A549 (cell line): ENCODE results near the gene TBC1D10B. TPM values are rescaled to one million over a fixed set of nuclear protein-coding genes. Genes with fewer than 3 reads are reported as not detected.

Experiments used
- ATAC-seq, 2 experiments: fragments of 200-7000 bp in 1 of 2; fragments of >200 bp in 1 of 2; cut with Nextera tagmentation in 1 of 2; cut with Tn5 transposase in 1 of 2; 3 replicates each; pipeline versions ENCODE4 v1.8.0 to v1.9.1; 2018 to 2020; ENCODE audit warnings: mild to moderate bottlenecking in 1 of 2, moderate library complexity in 1 of 2
- CTCF ChIA-PET: fragments of 300-600 bp; sonication (Branson Sonifier 250); formaldehyde crosslinking; extraction: SDS; loops from one replicate; lab custom pipeline; 2021; ENCODE audit warnings: antibody characterized with exemption, inconsistent platforms; lab: Yijun Ruan, JAX
- POLR2A ChIA-PET: fragments of 350-600 bp; formaldehyde crosslinking; extraction: SDS; loops from one replicate; lab custom pipeline; 2021; ENCODE audit warnings: antibody characterized with exemption, inconsistent platforms; lab: Yijun Ruan, JAX
- DNase-seq, 2 experiments: peaks; one replicate each; pipeline versions ENCODE4 v3.0.0 to v3.0.0-alpha.2; 2011 to 2016; ENCODE audit warnings: low read depth in 1 of 2, low spot score in 1 of 2
- FAIRE-seq: peaks from 2 replicates; lab custom pipeline; 2011; peaks lifted over from hg19 to GRCh38; lab: Jason Lieb, UNC
- H3K27ac ChIP-seq, 2 experiments: fragments of >200 bp; sonication (Bioruptor Twin); formaldehyde crosslinking; 3 replicates each; pipeline ENCODE4 v1.5.1; 2016 to 2017
- H3K4me1 ChIP-seq: fragments of >200 bp; sonication (Bioruptor Twin); formaldehyde crosslinking; 3 replicates; pipeline ENCODE4 v1.6.1; 2016
- H3K4me2 ChIP-seq: fragments of >200 bp; sonication (Bioruptor Twin); formaldehyde crosslinking; 3 replicates; pipeline ENCODE4 v1.6.1; 2016
- H3K4me3 ChIP-seq: fragments of >200 bp; sonication (Bioruptor Twin); formaldehyde crosslinking; 3 replicates; pipeline ENCODE4 v1.5.1; 2016
- H3K9me3 ChIP-seq: fragments of >200 bp; sonication (Bioruptor Twin); formaldehyde crosslinking; 3 replicates; pipeline ENCODE4 v1.6.1; 2016
- CEBPB ChIP-seq, 2 experiments: fragments of >200 bp in 1 of 2; sonication (Bioruptor Twin) in 1 of 2; formaldehyde crosslinking in 1 of 2; IDR thresholded peaks; 2 replicates each; pipeline ENCODE4 v1.6.1; 2012 to 2016
- CHD2 ChIP-seq: fragments of 150-350 bp; IDR thresholded peaks from 2 replicates; pipeline ENCODE4 v1.6.1; 2014; ENCODE audit warnings: low read length; ENCODE audit not compliant: partially characterized antibody
- CHD4 ChIP-seq: fragments of 200-600 bp; sonication (generic); IDR thresholded peaks from 2 replicates; pipeline ENCODE4 v1.6.1; 2016; ENCODE audit warnings: antibody characterized with exemption, mild to moderate bottlenecking, borderline replicate concordance
- EHF ChIP-seq: fragments of 250-450 bp; sonication (Bioruptor Pico); IDR thresholded peaks from 2 replicates; pipeline ENCODE4 v1.5.0; 2020; ENCODE audit warnings: mild to moderate bottlenecking
- FOSL2 ChIP-seq, 2 experiments: fragments of 450-650 bp in 1 of 2; fragments of >200 bp in 1 of 2; sonication (Bioruptor Twin) in 1 of 2; formaldehyde crosslinking; IDR thresholded peaks; 2 replicates each; pipeline versions ENCODE4 v1.5.0 to v1.6.1; 2016 to 2020; ENCODE audit warnings: mild to moderate bottlenecking in 1 of 2, moderate library complexity in 1 of 2
- GATA3 ChIP-seq: IDR thresholded peaks from 2 replicates; pipeline ENCODE4 v1.6.1; 2012; ENCODE audit warnings: borderline replicate concordance
- KDM1A ChIP-seq: fragments of 200-600 bp; sonication (generic); IDR thresholded peaks from 2 replicates; pipeline ENCODE4 v1.6.1; 2016; ENCODE audit warnings: low read depth, mild to moderate bottlenecking
- MAFK ChIP-seq: fragments of 450-650 bp; IDR thresholded peaks from 2 replicates; pipeline ENCODE4 v1.6.1; 2014; ENCODE audit not compliant: partially characterized antibody
- MAZ ChIP-seq: fragments of 150-350 bp; IDR thresholded peaks from 2 replicates; pipeline ENCODE4 v1.6.1; 2014; ENCODE audit warnings: antibody characterized with exemption, low read depth, low read length, borderline replicate concordance
- POLR2AphosphoS2 ChIP-seq: conservative IDR thresholded peaks from 2 replicates; pipeline ENCODE4 v1.6.1; 2012; ENCODE audit warnings: low read length, improper control_type of control experiment, inconsistent platforms
- RCOR1 ChIP-seq: fragments of 150-350 bp; IDR thresholded peaks from 2 replicates; pipeline ENCODE4 v1.6.1; 2014; ENCODE audit warnings: antibody characterized with exemption, low read length, low read depth
- RFX5 ChIP-seq: fragments of 450-650 bp; IDR thresholded peaks from 2 replicates; pipeline ENCODE4 v1.7.1; 2014; ENCODE audit warnings: antibody characterized with exemption, mild to moderate bottlenecking, moderate library complexity
- SREBF2 ChIP-seq: fragments of 450-650 bp; IDR thresholded peaks from 2 replicates; pipeline ENCODE4 v1.6.1; 2014; ENCODE audit warnings: mild to moderate bottlenecking, moderate library complexity
- TP53 ChIP-seq: fragments of 250-450 bp; sonication (Bioruptor Pico); IDR thresholded peaks from 2 replicates; pipeline ENCODE4 v1.5.0; 2021; ENCODE audit warnings: mild to moderate bottlenecking, moderate library complexity
- ZFP36 ChIP-seq: fragments of 450-650 bp; IDR thresholded peaks from 2 replicates; pipeline ENCODE4 v1.6.1; 2014; ENCODE audit warnings: borderline replicate concordance; ENCODE audit not compliant: partially characterized antibody
- WGBS: methylation state at CpG from one replicate; pipeline ENCODE4 v1.1.6; 2017; ENCODE audit errors: missing lambda C conversion rate; 5-methylcytosine and 5-hydroxymethylcytosine counted together
- polyA plus RNA-seq, 4 experiments: library from polyadenylated mRNA; depleted of rRNA in 3 of 4; stranded (reverse); fragments of >200 nt; fragmentation: RNase III in 1 of 4; extraction: RNeasy Plus Mini Kit Qiagen cat#74134 plus additional on column Dnase treatment in 1 of 4; gene quantifications; 2 replicates in 3 of 4; 3 replicates in 1 of 4; pipeline ENCODE4 v1.2.3, GENCODE V29; 2011 to 2017
- TF ChIP-seq, protein P1 (sequence below): fragments of 150-350 bp; IDR thresholded peaks from 2 replicates; pipeline ENCODE4 v1.6.1; 2014; ENCODE audit warnings: low read depth, mild to moderate bottlenecking, low read length
- TF ChIP-seq, protein P2 (sequence below): fragments of 450-650 bp; IDR thresholded peaks from 2 replicates; pipeline ENCODE4 v1.6.1; 2014; ENCODE audit warnings: antibody characterized with exemption
- TF ChIP-seq, protein P3 (sequence below): IDR thresholded peaks from 2 replicates; pipeline ENCODE4 v1.6.1; 2012
- TF ChIP-seq, protein P4 (sequence below): fragments of >200 bp; sonication (Bioruptor Twin); formaldehyde crosslinking; IDR thresholded peaks from 2 replicates; pipeline ENCODE4 v1.6.1; 2016

TBC1D10B gene
- polyA plus RNA-seq, 2 of the 4 experiments (the other 2 are of a cell fraction), result 10.9 to 23.2 TPM

DNA sequence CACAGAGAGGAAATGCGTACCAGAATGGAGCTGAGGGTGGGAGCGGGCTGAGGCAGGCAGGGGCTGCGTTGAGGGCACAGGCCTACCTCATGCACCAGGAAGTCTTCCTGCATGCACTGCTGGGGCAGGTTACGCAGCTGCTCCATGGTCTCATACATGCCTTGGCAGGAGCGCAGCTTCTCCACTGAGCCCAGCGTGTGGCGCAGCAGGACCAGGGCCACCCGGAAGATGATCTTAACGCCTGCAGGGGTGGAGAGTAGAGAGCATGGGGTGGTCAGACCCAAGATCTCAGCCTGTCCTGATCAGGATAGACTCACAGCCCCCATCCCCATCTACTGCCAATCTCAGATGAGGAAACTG, 11.7 kb downstream of the TBC1D10B start:
- ATAC-seq, result no peak
- WGBS, result 90% methylated on average over 9 of the region's 9 CpGs
- H3K4me2 ChIP-seq, result no peak overlapping the region
- TF ChIP-seq CEBPB (IDR thresholded peaks at IDR 0.05) (no peak), RCOR1 (no peak), EHF (no peak), KDM1A (no peak), CHD2 (no peak), POLR2AphosphoS2 (no peak), FOSL2 (IDR thresholded peaks at IDR 0.05) (no peak), FOSL2 (CRISPR knock-in tag; IDR thresholded peaks at IDR 0.05) (no peak), TP53 (CRISPR knock-in tag) (no peak), CHD4 (no peak), RFX5 (no peak), MAZ (no peak), GATA3 (no peak), MAFK (no peak)
- TF ChIP-seq, protein P1, sequence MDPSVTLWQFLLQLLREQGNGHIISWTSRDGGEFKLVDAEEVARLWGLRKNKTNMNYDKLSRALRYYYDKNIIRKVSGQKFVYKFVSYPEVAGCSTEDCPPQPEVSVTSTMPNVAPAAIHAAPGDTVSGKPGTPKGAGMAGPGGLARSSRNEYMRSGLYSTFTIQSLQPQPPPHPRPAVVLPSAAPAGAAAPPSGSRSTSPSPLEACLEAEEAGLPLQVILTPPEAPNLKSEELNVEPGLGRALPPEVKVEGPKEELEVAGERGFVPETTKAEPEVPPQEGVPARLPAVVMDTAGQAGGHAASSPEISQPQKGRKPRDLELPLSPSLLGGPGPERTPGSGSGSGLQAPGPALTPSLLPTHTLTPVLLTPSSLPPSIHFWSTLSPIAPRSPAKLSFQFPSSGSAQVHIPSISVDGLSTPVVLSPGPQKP, result no peak
- TF ChIP-seq, protein P2, sequence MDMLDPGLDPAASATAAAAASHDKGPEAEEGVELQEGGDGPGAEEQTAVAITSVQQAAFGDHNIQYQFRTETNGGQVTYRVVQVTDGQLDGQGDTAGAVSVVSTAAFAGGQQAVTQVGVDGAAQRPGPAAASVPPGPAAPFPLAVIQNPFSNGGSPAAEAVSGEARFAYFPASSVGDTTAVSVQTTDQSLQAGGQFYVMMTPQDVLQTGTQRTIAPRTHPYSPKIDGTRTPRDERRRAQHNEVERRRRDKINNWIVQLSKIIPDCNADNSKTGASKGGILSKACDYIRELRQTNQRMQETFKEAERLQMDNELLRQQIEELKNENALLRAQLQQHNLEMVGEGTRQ, result no peak
- TF ChIP-seq, all 56 proteins: peak for 0
- ChIA-PET CTCF (interaction anchor here (0.9 kb wide), 1 partner anchor 14 kb away, joined by 3 read pairs; no protein-coding TSS in a partner anchor), POLR2A (interaction anchor here (0.8 to 2.3 kb wide), 2 partner anchors 13 to 36 kb away, joined by 3 to 8 read pairs; partner anchors contain the start of gene ZNF48)
- DNase-seq, result no peak
- Histone ChIP-seq H3K27ac (no peak overlapping the region), H3K9me3 (no peaks in the 10 kb centered on the region), H3K4me3 (no peak overlapping the region), H3K4me1 (peaks cover 26% of the 10 kb centered on the region)
- FAIRE-seq, result no peak

DNA sequence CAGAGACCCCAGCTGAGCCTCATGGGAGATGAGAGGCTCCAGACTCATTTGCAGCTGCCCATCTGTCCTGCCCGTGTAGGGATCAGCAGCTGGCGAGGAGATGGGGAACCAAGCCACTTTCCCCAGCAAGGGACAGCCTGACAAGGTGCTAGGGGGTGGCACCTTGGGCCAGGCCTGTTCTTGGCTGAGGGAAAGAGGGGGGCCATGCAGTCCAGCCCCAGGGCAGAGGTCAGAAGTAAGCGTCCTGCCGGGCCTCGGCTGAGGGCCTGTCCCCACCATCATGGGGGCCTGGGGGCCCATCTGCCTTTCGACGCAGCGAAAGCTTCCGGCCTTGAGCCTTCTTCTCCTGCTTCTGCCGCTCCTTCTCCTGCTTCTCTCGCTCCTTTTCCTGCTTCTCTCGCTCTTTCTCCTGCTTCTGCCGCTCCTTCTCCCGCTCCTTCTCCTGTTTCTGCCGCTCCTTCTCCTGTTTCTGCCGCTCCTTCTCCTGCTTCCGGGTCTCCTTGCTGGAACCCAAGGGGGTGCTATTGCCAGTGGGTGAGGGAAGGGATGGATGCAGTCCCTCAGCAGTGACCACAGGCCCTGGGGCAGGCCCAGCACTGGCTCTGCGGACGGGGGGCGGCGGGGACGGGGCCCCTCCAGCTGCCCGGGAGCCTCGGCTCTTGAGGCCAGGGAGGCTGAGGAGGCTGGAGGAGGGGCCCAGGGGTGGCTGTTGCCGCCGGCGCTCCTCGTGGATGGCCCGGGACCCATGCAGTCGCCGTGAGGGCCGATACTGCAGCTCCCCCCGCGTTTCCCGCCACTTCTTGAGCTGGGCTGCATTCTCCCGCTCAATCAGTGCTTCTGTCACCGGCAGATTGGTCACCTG, 12.3 kb downstream of the TBC1D10B start:
- H3K4me1 ChIP-seq, result peaks cover 32% of the 10 kb centered on the region
- no peaks in the 10 kb centered on the region for H3K9me3 ChIP-seq
- CTCF ChIA-PET, result interaction anchor here (0.5 to 2.7 kb wide), 6 partner anchors 9 to 306 kb away, joined by 3 to 10 read pairs (median 5); no protein-coding TSS in a partner anchor
- ATAC-seq (no peak), FAIRE-seq (no peak), DNase-seq (no peak)
- no peak overlapping the region for H3K4me3 ChIP-seq
- H3K4me2 ChIP-seq, result no peak overlapping the region; the same call in 2 of the 3 replicates
- 89% methylated on average over 28 of the region's 37 CpGs for WGBS
- TF ChIP-seq SREBF2, result no peak
- TF ChIP-seq, protein P3, sequence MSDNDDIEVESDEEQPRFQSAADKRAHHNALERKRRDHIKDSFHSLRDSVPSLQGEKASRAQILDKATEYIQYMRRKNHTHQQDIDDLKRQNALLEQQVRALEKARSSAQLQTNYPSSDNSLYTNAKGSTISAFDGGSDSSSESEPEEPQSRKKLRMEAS, result no peak
- TF ChIP-seq, protein P4, sequence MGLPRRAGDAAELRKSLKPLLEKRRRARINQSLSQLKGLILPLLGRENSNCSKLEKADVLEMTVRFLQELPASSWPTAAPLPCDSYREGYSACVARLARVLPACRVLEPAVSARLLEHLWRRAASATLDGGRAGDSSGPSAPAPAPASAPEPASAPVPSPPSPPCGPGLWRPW, result no peak
- POLR2A ChIA-PET, result interaction anchor here (0.8 to 2.3 kb wide), 2 partner anchors 13 to 37 kb away, joined by 3 to 8 read pairs; partner anchors contain the start of gene ZNF48
- H3K27ac ChIP-seq, result peak overlapping the region in 1 of 2 experiments; percentile 96; a peak in 3 of 6 replicates

DNA sequence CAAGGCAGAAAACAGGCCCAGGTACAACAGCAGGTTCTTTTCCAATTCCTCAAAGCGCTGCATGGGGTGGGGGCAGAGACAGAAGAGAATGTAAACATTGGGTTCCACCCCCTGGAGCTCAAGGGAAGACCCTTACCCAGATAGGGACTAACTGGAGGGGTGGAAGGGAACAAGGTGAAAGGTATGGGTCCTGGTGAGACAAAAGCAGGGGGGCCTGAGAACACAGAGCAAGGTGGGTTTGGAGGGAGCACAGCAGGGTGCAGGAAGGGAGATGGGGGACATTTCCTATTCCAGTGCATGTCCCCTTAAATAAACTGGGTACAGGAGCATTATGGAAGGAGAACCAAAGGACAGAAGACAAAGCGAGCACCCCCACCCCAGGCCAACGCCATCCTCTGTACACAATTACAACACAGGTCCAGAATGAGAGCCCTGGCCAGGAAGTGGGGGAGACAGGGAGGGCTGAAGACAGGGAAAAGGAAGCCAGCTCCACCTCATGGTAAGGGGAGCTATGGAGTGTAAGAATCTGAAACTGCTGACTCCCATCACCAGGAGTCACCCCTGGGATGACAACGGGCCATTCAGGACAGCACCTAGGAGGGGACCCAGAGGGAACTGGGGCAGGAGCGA, 13.1 kb downstream of the TBC1D10B start:
- FAIRE-seq (no peak), ATAC-seq (no peak), DNase-seq (no peak)
- POLR2A ChIA-PET, result interaction anchor here (0.6 to 2.3 kb wide), 2 partner anchors 14 to 292 kb away, joined by 3 to 8 read pairs; partner anchors contain the start of gene ALDOA
- H3K4me1 ChIP-seq, result peaks cover 40% of the 10 kb centered on the region
- H3K4me2 ChIP-seq, result peak overlapping the region; percentile 72
- 61% methylated on average over 5 of the region's 5 CpGs for WGBS
- H3K4me3 ChIP-seq, result no peak overlapping the region
- CTCF ChIA-PET, result interaction anchor here (1.2 to 2.7 kb wide), 5 partner anchors 10 to 52 kb away, joined by 4 to 10 read pairs (median 6); no protein-coding TSS in a partner anchor
- TF ChIP-seq ZFP36, result no peak
- no peaks in the 10 kb centered on the region for H3K9me3 ChIP-seq
- H3K27ac ChIP-seq, result peak overlapping the region in 1 of 2 experiments; percentile 96; a peak in 3 of 6 replicates
